Measurements from ENCODE around the gene ZNF532. TPM values are rescaled to one million over a fixed set of nuclear protein-coding genes. Genes with fewer than 3 reads are reported as not detected.
"Not testable (repeated sequence)": the region's sequence is repeated elsewhere in the genome, so short reads cannot be mapped to it uniquely, and the experiment has no call there.

The ZNF532 gene
- total and polyA plus RNA-seq, 5 donors = 21.1 to 87.9 (median 72.4) TPM

GRCh38 chr18:58829886-58830285 lies 34.8 kb upstream of the ZNF532 start:
- H3K9me3 ChIP-seq (ENCODE audit: control insufficient read depth, low read length); ATAC-seq; H3K27me3 ChIP-seq (ENCODE audit: control insufficient read depth, insufficient read depth); intact Hi-C loops (cut with DNase I); H3K4me1 ChIP-seq (ENCODE audit: control insufficient read depth, insufficient read depth, low read length); DNase-seq; H3K27ac ChIP-seq (ENCODE audit: low read length); H3K4me3 ChIP-seq (ENCODE audit: low read length): not testable (repeated sequence)
- WGBS = 68% methylated on average over 3 of the region's 3 CpGs

DNA sequence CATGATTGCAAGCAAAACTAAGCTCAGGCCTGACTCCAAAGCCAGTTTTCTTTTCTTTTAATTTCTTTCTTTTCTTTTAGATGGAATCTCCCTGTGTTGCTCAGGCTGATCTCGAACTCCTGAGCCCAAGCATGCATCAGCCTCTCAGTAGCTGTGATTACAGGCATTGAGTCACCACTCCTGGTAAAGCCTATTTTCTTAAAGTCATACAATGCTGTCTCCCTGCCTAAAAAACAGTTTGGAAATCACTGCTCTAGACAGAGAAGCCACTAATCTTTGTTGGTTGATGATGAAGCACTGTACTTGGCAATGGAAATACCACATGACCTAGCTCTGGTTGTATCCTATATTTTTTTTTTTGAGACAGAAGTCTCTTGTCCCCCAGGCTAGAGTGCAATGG lies 33.1 kb upstream of the ZNF532 start:
- Histone ChIP-seq H3K9me3 (ENCODE audit: control insufficient read depth, low read length) (no peaks in the 10 kb centered on the region), H3K27ac (ENCODE audit: low read length) (no peak overlapping the region), H3K27me3 (ENCODE audit: control insufficient read depth, insufficient read depth) (no peaks in the 10 kb centered on the region), H3K4me3 (ENCODE audit: low read length) (no peak overlapping the region), H3K4me1 (ENCODE audit: control insufficient read depth, insufficient read depth, low read length) (no peaks in the 10 kb centered on the region)
- WGBS = 58% methylated on average over 1 of the region's 1 CpG
- intact Hi-C loops (cut with DNase I) = no loop called here
- no peak for ATAC-seq
- DNase-seq = no peak

GRCh38 chr18:58838165-58838860 lies 26.4 kb upstream of the ZNF532 start:
- WGBS = 83% methylated on average over 5 of the region's 5 CpGs
- DNase-seq (no peak), ATAC-seq (peak in 1 of 2 donors; percentile 29)
- intact Hi-C loops (cut with DNase I) = no loop called here
- Histone ChIP-seq H3K27me3 (ENCODE audit: control insufficient read depth, insufficient read depth) (no peaks in the 10 kb centered on the region), H3K27ac (ENCODE audit: low read length) (no peak overlapping the region), H3K4me3 (ENCODE audit: low read length) (no peak overlapping the region), H3K9me3 (ENCODE audit: control insufficient read depth, low read length) (no peaks in the 10 kb centered on the region), H3K4me1 (ENCODE audit: control insufficient read depth, insufficient read depth, low read length) (no peaks in the 10 kb centered on the region)

GRCh38 chr18:58838946-58839345 lies 25.7 kb upstream of the ZNF532 start:
- no peak overlapping the region for H3K27ac ChIP-seq (ENCODE audit: low read length)
- 93% methylated on average over 6 of the region's 6 CpGs for WGBS
- intact Hi-C loops (cut with DNase I) = no loop called here
- no peaks in the 10 kb centered on the region for H3K4me1 ChIP-seq (ENCODE audit: control insufficient read depth, insufficient read depth, low read length)
- H3K4me3 ChIP-seq (ENCODE audit: low read length) = no peak overlapping the region
- ATAC-seq (no peak), DNase-seq (no peak)
- H3K9me3 ChIP-seq (ENCODE audit: control insufficient read depth, low read length) = no peaks in the 10 kb centered on the region
- H3K27me3 ChIP-seq (ENCODE audit: control insufficient read depth, insufficient read depth) = no peaks in the 10 kb centered on the region

GRCh38 chr18:58842978-58843687 lies 21.5 kb upstream of the ZNF532 start:
- intact Hi-C loops (cut with DNase I) = loop anchor here in 2 of 4 donors (10.0 kb wide), 1 partner anchor 48 kb away; no protein-coding TSS in a partner anchor
- ATAC-seq (peak; percentile 75 to 86), DNase-seq (peak in 2 of 3 donors; percentile 41 to 47)
- Histone ChIP-seq H3K9me3 (ENCODE audit: control insufficient read depth, low read length) (no peaks in the 10 kb centered on the region), H3K27ac (ENCODE audit: low read length) (no peak overlapping the region), H3K4me3 (ENCODE audit: low read length) (no peak overlapping the region), H3K27me3 (ENCODE audit: control insufficient read depth, insufficient read depth) (no peaks in the 10 kb centered on the region), H3K4me1 (ENCODE audit: control insufficient read depth, insufficient read depth, low read length) (no peaks in the 10 kb centered on the region)
- 72% methylated on average over 11 of the region's 11 CpGs for WGBS

DNA sequence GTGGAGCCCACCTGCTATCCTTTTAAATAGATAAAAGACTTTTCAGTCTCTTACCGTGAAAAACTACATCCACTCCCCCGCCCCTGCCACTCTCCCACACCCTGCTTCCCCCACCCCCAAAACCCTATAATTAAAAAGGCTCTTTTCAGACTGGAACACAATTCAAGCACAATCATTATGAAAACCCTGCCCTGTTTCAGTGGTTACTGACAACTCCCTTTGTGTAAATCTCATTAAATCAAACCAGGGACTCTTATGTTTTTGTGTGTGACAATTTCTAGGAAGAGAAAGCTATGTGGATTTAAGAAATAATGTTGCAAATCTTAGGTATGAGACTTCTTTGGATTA lies 21.0 kb upstream of the ZNF532 start:
- no peak for DNase-seq
- Histone ChIP-seq H3K4me1 (ENCODE audit: control insufficient read depth, insufficient read depth, low read length) (no peaks in the 10 kb centered on the region), H3K4me3 (ENCODE audit: low read length) (no peak overlapping the region), H3K27me3 (ENCODE audit: control insufficient read depth, insufficient read depth) (no peaks in the 10 kb centered on the region), H3K27ac (ENCODE audit: low read length) (no peak overlapping the region), H3K9me3 (ENCODE audit: control insufficient read depth, low read length) (no peaks in the 10 kb centered on the region)
- ATAC-seq = no peak
- WGBS = 77% methylated on average over 2 of the region's 2 CpGs
- intact Hi-C loops (cut with DNase I) = loop anchor here in 2 of 4 donors (10.0 kb wide), 1 partner anchor 49 kb away; no protein-coding TSS in a partner anchor

DNA sequence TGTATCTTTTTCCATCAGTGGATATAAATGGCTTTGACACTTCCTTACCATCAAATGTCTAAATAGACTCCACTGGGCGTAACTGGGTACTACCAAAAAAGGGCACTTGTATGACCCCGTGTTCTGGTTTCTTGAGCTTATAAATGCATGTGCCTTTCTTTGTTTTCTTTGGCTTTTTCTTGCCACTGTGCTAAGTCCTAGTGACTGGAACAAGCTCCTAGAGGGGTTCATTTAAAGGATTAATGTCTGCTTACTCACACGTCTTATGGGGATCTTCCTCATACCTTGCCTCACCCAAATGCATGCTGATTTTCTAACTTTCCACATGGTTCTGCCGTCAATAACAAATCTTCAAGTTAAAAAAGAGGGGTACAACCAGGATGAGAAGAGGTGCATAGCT lies 19.8 kb upstream of the ZNF532 start:
- Histone ChIP-seq H3K9me3 (ENCODE audit: control insufficient read depth, low read length) (no peaks in the 10 kb centered on the region), H3K4me3 (ENCODE audit: low read length) (no peak overlapping the region), H3K27me3 (ENCODE audit: control insufficient read depth, insufficient read depth) (no peaks in the 10 kb centered on the region), H3K4me1 (ENCODE audit: control insufficient read depth, insufficient read depth, low read length) (no peaks in the 10 kb centered on the region), H3K27ac (ENCODE audit: low read length) (no peak overlapping the region)
- no peak for DNase-seq
- intact Hi-C loops (cut with DNase I) = loop anchor here in 2 of 4 donors (10.0 kb wide), 1 partner anchor 50 kb away; no protein-coding TSS in a partner anchor
- ATAC-seq = peak in 1 of 2 donors; percentile 40
- WGBS = 87% methylated on average over 4 of the region's 4 CpGs

DNA sequence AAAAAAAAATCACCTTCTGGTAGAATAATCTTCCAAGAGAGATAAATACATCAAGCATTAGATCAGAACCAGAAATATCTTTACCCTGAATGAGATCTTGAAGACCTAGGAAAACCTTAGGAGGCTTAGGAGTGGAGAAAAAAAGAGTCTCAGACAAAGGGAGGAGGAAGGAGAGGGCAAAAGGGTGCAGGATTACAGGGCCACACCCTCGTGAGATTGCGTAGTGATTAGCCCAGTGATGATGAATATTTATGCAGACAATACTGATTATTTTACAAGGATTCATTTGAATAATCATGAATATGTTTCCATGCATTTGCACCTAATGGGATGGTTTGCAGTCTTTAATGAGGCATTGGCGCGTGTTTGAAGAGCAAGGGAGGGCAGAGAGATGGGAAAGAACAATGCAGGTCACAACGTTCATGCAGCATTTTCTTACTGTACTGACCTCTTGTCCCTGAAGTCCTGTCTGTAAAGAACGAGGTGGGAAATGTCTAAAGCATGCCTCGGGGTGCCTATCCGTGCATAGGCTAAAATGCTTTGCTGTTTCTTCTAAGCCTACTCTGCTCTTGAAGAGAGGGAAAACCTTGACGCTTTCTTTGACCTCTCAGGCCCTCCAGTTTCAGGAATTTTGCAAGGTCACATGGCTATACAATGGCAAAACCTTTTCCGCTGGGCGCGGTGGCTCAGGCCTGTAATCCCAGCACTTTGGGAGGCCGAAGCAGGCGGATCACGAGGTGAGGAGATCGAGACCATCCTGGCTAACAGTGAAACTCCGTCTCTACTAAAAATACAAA lies 18.6 kb upstream of the ZNF532 start:
- ATAC-seq (no peak), DNase-seq (no peak)
- WGBS = 88% methylated on average over 17 of the region's 17 CpGs
- H3K4me3 ChIP-seq (ENCODE audit: low read length) = no peak overlapping the region
- H3K4me1 ChIP-seq (ENCODE audit: control insufficient read depth, insufficient read depth, low read length) = no peaks in the 10 kb centered on the region
- H3K9me3 ChIP-seq (ENCODE audit: control insufficient read depth, low read length) = no peaks in the 10 kb centered on the region
- intact Hi-C loops (cut with DNase I) = loop anchor here in 2 of 4 donors (10.0 kb wide), 1 partner anchor 51 kb away; no protein-coding TSS in a partner anchor
- H3K27me3 ChIP-seq (ENCODE audit: control insufficient read depth, insufficient read depth) = no peaks in the 10 kb centered on the region
- no peak overlapping the region for H3K27ac ChIP-seq (ENCODE audit: low read length)

- no peaks in the 10 kb centered on the region for H3K9me3 ChIP-seq (ENCODE audit: control insufficient read depth, low read length)
- H3K4me3 ChIP-seq (ENCODE audit: low read length) = peak overlapping the region; percentile 47
- DNase-seq (peak; percentile 27 to 76 (median 74)), ATAC-seq (peak; percentile 50 to 64)
- H3K27me3 ChIP-seq (ENCODE audit: control insufficient read depth, insufficient read depth) = no peaks in the 10 kb centered on the region
- no peaks in the 10 kb centered on the region for H3K4me1 ChIP-seq (ENCODE audit: control insufficient read depth, insufficient read depth, low read length)
- intact Hi-C loops (cut with DNase I) = loop anchor here in 2 of 4 donors (10.0 kb wide), 1 partner anchor 53 kb away; no protein-coding TSS in a partner anchor
- H3K27ac ChIP-seq (ENCODE audit: low read length) = peak overlapping the region; percentile 49
- WGBS = 21% methylated on average over 29 of the region's 29 CpGs
Measured at GRCh38 chr18:58847383-58848071, 17.1 kb upstream of the ZNF532 start.

DNA sequence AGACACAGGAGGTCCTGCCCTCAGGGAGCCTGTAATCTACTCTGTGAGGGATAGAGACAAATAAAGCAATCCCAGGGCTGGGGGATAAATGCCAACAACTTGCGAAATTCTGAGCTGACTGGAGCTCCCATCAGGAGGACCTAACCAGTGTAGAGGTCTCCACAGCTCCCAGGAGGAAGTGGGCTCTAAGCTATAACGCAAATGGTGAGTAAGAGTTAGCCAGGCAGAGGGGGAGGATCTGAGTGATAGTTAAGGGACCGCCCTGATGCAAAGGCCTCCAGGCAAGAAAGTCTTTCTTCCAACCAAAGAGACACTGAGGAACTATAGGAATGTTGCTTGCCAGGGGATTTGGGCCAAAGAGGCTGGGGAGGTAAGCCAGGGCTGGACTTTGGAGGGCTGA lies 16.0 kb upstream of the ZNF532 start:
- H3K27me3 ChIP-seq (ENCODE audit: control insufficient read depth, insufficient read depth) = no peaks in the 10 kb centered on the region
- no peaks in the 10 kb centered on the region for H3K4me1 ChIP-seq (ENCODE audit: control insufficient read depth, insufficient read depth, low read length)
- no peak overlapping the region for H3K27ac ChIP-seq (ENCODE audit: low read length)
- DNase-seq (no peak), ATAC-seq (no peak)
- no peak overlapping the region for H3K4me3 ChIP-seq (ENCODE audit: low read length)
- H3K9me3 ChIP-seq (ENCODE audit: control insufficient read depth, low read length) = no peaks in the 10 kb centered on the region
- WGBS = 92% methylated on average over 3 of the region's 3 CpGs
- intact Hi-C loops (cut with DNase I) = loop anchor here in 2 of 4 donors (10.0 kb wide), 1 partner anchor 54 kb away; no protein-coding TSS in a partner anchor
